Measurements from ENCODE around the gene NEDD1.

NEDD1 gene, protein sequence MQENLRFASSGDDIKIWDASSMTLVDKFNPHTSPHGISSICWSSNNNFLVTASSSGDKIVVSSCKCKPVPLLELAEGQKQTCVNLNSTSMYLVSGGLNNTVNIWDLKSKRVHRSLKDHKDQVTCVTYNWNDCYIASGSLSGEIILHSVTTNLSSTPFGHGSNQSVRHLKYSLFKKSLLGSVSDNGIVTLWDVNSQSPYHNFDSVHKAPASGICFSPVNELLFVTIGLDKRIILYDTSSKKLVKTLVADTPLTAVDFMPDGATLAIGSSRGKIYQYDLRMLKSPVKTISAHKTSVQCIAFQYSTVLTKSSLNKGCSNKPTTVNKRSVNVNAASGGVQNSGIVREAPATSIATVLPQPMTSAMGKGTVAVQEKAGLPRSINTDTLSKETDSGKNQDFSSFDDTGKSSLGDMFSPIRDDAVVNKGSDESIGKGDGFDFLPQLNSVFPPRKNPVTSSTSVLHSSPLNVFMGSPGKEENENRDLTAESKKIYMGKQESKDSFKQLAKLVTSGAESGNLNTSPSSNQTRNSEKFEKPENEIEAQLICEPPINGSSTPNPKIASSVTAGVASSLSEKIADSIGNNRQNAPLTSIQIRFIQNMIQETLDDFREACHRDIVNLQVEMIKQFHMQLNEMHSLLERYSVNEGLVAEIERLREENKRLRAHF

DNA sequence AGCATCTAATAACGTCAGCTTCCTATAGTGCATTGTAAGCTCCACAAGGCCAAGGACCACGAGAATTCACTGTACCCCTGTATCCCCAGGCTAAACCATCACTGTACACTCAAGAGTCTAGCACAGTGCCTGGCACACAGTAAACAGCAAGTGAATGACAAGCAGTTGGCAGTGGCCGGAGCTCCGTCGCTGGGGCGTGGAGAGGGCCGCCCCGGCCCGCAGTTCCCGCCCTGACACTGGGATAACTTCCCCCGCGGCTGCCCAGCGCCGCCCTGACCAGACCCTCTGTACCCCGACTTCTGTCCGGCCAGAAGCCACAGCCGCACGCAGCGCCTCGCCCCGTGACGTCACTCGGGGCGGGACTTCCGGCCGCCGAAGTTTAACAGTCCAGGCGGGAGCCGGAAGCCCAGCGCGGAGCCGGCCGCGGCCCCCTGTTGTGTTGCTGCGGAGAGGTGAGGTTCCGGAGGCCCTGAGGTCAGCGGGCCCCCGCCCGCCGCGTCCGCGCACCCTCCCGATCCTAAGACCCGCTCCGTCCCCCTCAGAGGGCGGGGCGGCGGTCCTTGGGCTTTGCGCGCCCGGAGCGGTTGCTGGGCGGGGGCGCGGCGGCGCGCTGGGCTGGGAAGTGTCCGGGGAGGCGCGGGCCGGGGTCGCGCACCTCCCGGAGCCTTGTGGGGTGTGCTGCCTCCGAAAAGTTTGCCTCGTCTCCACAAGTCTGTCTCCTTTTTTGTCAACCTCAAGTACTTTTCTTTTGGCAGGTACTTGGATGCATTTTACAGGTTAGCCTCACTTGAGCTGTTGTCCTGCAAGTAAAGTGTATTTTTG lies at the start of gene NEDD1:
Gene NEDD1 (plus strand): TSS at position 409 of the 822 bp plus-strand sequence. CDS start 2,503 bp downstream, outside the sequence.
- DNase-seq, result peak; percentile 93

GRCh38 chr12:96858162-96858561 lies 48.9 kb upstream of the NEDD1 start:
- DNase-seq, result no peak

DNA sequence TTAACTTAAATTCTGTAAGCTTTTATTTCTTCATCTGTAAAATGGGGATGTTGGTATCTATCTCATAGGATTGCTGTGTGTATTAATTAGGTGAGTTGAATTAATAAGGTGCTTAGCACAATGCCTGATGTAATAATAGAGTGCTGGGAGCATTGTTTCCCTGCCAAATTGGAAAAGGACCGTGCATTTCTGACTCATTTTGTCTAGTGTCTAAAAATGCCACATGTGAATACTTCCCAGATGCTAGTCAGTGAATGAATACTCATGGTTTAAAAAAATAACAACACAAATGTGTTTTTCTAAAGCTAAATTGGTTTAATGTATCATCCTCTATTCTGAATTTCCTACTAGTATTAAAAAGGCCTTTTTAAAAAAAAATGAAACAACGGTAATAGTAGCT lies 45.4 kb upstream of the NEDD1 start:
- no peak for DNase-seq

GRCh38 chr12:96862326-96862725 lies 44.7 kb upstream of the NEDD1 start:
- DNase-seq, result no peak

DNA sequence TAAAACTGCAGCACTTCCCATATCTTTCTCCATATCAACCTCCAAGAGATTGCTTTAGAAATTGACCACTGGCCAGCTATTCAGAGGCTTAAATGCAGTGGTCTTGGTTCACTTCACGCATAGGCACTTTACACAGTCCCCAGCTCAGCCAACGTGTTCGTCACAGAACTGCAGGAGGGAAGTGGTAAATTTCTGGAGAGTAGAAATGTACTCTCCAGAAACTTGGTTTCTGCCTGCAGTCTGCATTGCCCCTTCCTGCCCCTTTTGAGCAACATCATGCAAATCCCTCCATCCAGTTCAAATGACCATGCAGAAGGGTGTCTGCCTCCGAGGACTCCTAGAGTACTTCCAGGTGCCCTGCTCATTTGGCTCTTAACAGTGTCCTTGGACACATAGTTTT lies 42.7 kb upstream of the NEDD1 start:
- DNase-seq, result no peak

DNA sequence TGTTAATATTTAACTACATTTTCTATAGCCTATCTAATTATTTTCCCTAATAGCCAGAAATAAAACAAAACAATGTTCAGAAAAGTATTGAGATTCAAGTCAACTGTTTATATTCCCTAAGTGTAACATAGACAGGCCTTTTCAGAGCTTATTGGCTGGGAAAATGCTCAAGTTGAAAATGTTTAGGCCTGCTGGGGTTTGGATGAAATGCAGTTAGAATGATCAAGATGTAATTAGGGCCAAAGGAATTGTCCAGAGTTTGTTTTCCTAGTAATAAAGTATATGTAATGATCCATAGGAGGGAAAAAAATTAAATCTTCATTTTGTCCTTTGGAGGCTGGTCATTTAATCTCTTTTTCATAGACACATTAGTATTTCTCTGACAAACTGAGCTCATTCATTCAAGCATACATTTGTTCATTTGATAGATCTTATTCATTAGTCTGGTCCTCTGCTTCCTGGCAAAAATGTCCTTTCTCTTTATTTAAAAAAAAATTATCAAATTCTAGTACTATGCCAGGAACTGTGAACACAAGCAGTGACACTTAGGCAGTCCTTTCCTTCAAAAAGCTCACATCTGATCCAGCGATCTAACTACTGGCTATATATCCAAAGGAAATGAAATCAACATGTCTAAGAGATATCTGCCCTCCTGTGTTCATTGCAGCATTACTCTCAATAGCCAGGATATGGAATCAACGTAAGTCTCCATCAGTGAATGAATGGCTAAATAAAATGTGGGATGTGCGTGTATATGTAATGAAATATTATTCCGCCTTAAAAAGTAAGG lies 40.1 kb upstream of the NEDD1 start:
- DNase-seq, result no peak

GRCh38 chr12:96870946-96871345 lies 36.1 kb upstream of the NEDD1 start:
- no peak for DNase-seq

DNA sequence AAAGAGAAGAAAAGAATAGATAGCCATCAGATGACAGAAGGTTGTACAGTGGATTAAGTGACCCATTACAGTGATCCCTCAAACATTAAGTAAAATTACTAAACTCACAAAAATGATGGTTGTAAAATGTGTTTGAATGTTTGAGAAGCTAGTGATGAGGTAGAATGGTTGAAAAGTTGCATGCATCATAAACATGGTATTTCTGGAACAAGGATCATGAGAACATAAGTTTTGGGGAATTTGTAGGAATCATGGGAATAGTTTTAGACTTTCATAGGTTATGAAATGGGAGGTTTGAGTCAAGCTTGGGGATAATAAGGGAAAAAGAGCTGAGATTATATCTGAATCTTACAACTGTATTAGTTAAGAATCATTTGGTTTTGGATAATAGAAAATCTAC lies 34.1 kb upstream of the NEDD1 start:
- no peak for DNase-seq

DNA sequence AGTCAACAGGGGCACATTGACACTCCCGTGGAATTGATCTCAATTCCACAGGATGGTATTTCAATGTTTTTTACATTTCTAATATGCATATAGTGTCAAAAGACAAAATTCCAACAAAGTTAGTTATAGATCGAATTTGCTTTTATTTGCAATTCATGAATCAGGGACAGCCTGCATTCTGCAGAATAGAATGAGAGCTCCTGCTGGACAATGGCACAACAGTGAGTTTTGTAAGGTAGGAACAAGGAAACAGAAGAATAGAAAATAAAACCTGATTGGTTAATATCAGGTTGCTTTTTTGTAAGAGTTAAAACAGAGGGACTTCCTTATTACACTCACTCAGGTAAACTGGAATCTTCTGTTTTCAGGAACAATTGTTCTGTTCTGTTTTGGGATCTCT lies 32.8 kb upstream of the NEDD1 start:
- DNase-seq, result no peak

GRCh38 chr12:96876966-96877365 lies 30.1 kb upstream of the NEDD1 start:
- DNase-seq, result no peak

DNA sequence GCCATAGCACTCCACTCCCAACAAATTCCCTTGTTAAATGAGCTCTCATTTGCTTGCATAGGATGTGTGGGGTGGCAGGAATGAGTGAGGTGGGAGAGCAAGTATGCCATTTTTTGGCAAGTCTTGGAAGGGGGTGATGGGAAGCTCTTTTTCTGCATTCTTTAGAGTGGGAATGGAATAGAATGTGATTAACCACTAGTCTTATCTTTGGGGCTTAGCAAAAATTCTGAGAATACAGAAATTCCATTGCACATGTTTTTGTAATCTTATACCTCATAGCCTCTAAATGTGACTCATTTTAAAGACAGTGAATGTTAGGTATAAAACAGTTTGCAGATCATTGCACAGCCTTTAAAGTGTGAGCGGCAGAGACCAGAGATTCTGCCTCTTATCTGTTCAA lies 28.4 kb upstream of the NEDD1 start:
- DNase-seq, result no peak

DNA sequence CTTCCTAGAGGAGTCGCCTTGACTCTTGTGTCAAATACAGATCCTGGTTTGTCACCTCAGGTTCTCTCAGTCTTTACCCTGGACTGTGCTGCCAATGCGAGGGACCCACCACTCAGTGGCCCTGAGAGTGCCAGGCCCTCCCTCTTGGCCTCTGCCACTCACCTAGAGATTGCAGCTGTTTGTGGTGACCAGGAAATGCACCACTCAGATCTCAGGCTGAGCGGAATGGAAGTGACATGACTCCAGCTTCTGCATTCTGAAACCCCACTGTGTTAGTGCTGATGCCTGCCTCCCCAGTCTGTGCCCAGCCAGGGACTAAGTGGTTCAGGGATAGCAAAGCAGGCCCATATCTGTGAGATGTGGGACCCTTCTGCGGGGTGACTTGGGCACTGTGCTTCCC lies 27.8 kb upstream of the NEDD1 start:
- no peak for DNase-seq

DNA sequence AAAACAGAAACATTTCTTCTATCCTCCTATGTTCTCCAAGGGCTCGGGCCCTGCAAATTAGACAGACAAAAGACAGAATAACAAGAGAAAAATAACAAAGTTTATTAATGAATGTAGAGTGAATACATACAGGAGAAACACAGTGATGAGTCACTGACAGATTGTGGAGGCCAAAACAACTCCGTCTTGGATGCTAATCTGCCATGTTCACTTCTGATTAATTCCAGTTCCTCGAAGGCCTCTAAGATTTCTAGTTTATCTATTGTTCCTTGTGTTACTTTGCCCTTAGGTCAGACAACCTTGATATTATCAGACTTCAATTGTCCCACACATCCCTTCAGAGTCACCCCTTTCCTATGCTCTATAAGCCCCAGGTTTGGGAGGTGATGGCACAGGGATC lies 26.8 kb upstream of the NEDD1 start:
- no peak for DNase-seq

GRCh38 chr12:96881608-96882007 lies 25.4 kb upstream of the NEDD1 start:
- DNase-seq, result no peak

GRCh38 chr12:96882862-96883261 lies 24.2 kb upstream of the NEDD1 start:
- DNase-seq, result no peak

- DNase-seq, result no peak
Measured at GRCh38 chr12:96883571-96883970, 23.5 kb upstream of the NEDD1 start.

GRCh38 chr12:96886998-96887677 lies 19.9 kb upstream of the NEDD1 start:
- DNase-seq, result peak; percentile 76

- DNase-seq, result no peak
Measured at GRCh38 chr12:96889273-96889933, 17.7 kb upstream of the NEDD1 start.

DNA sequence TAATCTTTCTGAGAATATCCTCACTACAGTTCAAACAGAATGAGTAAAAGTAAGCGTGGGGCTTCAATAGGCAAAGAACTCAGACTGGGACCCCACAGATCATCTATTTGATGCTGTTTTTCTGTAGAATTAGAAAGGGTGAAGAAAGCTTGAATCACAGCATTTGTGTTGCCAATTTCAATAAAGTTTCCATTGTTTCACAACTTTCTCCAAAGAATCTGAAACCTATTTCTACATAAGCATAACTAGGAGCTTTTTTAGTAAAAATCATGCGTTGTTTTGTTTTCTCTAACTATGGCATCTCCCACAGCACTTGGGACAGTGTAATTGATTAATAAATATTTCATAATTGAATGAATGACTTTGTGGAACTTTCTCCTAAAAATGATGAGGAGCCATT lies 16.7 kb upstream of the NEDD1 start:
- DNase-seq, result no peak

GRCh38 chr12:96892104-96892503 lies 15.0 kb upstream of the NEDD1 start:
- no peak for DNase-seq

- no peak for DNase-seq
Measured at GRCh38 chr12:96897421-96897820, 9.6 kb upstream of the NEDD1 start.

DNA sequence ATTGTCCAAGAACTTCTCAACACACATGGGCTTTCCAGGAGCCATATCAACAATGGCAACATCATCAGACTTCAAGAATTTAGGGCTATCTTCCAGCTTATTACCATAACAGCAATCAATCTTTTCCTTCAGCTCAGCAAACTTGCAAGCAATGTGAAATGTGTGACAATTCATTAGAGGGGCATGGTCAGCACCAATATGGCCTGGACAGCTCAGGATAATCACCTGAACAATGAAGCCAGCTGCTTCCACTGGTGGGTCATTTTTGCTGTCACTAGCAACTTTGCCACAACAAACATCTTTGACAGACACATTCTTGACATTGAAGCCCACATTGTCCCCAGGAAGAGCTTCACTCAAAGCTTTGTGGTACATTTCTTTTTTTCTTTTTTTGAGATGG lies 5.9 kb upstream of the NEDD1 start:
- DNase-seq, result no peak
